Panc1 (cell line): ENCODE measurements around the gene RGS6.

ENCODE experiments used
- CTCF ChIP-seq: fragments of 450-650 bp; IDR thresholded peaks from 2 replicates; pipeline ENCODE4 v1.5.1; 2017; ENCODE audit warnings: mild to moderate bottlenecking
- POLR2AphosphoS5 ChIP-seq: IDR thresholded peaks from 2 replicates; pipeline ENCODE4 v1.6.1; 2012; ENCODE audit warnings: mild to moderate bottlenecking, low read depth, low read length, moderate library complexity

- TF ChIP-seq CTCF: no peak
- TF ChIP-seq POLR2AphosphoS5: no peak
Observed at GRCh38 chr14:72607386-72608130, 675.3 kb downstream of the RGS6 start.
